ENCODE results near the gene SERINC5. TPM values are rescaled to one million over a fixed set of nuclear protein-coding genes. Genes with fewer than 3 reads are reported as not detected.

SERINC5 gene
- polyA plus RNA-seq, 3 donors, result 5.0 to 35.9 (median 7.3) TPM

DNA sequence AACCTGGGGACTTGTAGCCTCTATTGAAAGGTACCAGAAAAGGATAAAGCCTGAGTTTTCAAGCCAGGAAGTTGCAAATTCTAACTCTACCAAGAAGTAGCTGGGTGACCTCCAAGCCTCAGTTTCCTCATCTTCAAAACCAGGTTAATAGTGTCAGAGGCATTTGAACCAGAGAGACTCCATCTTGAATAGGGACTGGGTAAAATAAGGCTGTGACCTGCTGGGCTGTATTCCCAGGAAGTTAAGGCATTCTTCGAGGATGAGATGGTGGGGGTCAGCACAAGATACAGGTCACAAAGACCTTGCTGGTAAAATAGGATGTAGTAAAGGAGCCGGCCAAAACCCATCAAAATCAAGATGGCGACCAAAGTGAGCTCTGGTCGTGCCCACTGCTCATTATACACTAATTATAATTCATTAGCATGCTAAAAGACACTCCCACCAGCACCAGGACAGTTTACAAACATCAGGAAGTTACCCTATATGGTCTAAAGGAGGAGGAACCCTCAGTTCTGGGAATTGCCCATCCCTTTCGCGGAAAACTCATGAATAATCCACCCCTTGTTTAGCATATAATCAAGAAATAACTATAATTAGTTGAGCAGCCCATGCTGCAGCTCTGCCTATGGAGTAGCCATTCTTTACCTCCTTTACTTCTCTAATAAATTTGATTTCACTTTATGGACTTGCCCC is 3.8 kb upstream of the SERINC5 start:
- Histone ChIP-seq H3K4me3 (replicated peaks in 1 of 3; ENCODE audit: low read depth in 2 of 3, low read length in 3 of 3) (no peak overlapping the region), H4K20me1 (ENCODE audit: insufficient read depth, low read length) (peaks cover 7% of the 10 kb centered on the region), H3K4me2 (replicated peaks; ENCODE audit: extremely low read depth, low read length, poor library complexity, severe bottlenecking) (no peak overlapping the region), H3K27ac (ENCODE audit: low read depth in 1 of 2, low read length in 2 of 2) (no peak overlapping the region), H3K9me3 (replicated peaks in 1 of 2; ENCODE audit: control insufficient read depth in 1 of 2, insufficient read depth in 1 of 2, low read length in 2 of 2) (no peaks in the 10 kb centered on the region), H3K4me1 (ENCODE audit: control insufficient read depth in 1 of 2, insufficient read depth in 2 of 2, low read length in 2 of 2) (peaks cover 32 to 33% of the 10 kb centered on the region in 2 donors), H3K9ac (ENCODE audit: insufficient read depth, low read length, poor library complexity, severe bottlenecking) (no peak overlapping the region), H3K79me2 (ENCODE audit: insufficient read depth, low read length) (peaks cover 16% of the 10 kb centered on the region), H3K27me3 (ENCODE audit: control insufficient read depth in 2 of 2, insufficient read depth in 2 of 2, low read length in 2 of 2) (no peaks in the 10 kb centered on the region), H2AFZ (ENCODE audit: insufficient read depth, low read depth, low read length, poor library complexity, severe bottlenecking) (no peak overlapping the region), H3K36me3 (replicated peaks in 1 of 2; ENCODE audit: control insufficient read depth in 1 of 2, insufficient read depth in 2 of 2, low read length in 2 of 2) (no peaks in the 10 kb centered on the region)
- Mint-ChIP-seq H3K36me3 (peaks cover 0 to 4% of the 10 kb centered on the region in 2 donors), H3K27ac (no peak overlapping the region), H3K4me1 (peaks cover 31% of the 10 kb centered on the region), H3K9me3 (peaks cover 0 to 2% (median 0%) of the 10 kb centered on the region in 7 donors), H3K4me3 (no peak overlapping the region), H3K27me3 (ENCODE audit: low read depth in 3 of 3) (no peaks in the 10 kb centered on the region)
- no CpG with 5 or more reads among the region's 6 CpGs for WGBS (ENCODE audit: insufficient coverage)
- TF ChIP-seq, protein P1, sequence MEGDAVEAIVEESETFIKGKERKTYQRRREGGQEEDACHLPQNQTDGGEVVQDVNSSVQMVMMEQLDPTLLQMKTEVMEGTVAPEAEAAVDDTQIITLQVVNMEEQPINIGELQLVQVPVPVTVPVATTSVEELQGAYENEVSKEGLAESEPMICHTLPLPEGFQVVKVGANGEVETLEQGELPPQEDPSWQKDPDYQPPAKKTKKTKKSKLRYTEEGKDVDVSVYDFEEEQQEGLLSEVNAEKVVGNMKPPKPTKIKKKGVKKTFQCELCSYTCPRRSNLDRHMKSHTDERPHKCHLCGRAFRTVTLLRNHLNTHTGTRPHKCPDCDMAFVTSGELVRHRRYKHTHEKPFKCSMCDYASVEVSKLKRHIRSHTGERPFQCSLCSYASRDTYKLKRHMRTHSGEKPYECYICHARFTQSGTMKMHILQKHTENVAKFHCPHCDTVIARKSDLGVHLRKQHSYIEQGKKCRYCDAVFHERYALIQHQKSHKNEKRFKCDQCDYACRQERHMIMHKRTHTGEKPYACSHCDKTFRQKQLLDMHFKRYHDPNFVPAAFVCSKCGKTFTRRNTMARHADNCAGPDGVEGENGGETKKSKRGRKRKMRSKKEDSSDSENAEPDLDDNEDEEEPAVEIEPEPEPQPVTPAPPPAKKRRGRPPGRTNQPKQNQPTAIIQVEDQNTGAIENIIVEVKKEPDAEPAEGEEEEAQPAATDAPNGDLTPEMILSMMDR (IDR thresholded peaks at IDR 0.05), result no peak
- intact Hi-C loops (cut with micrococcal nuclease), result loop anchor here (5.0 to 10.0 kb wide), 4 partner anchors 75 to 647 kb away; partner anchors contain the start of genes TENT2 (in 1 of the 2) and ZFYVE16 (in 1 of the 2)
- no peak for DNase-seq

GRCh38 chr5:80255431-80255810 is 427 bp downstream of the SERINC5 start:
- H3K9me3 ChIP-seq (replicated peaks in 1 of 2; ENCODE audit: control insufficient read depth in 1 of 2, insufficient read depth in 1 of 2, low read length in 2 of 2), result no peaks in the 10 kb centered on the region
- H3K4me1 ChIP-seq (ENCODE audit: control insufficient read depth in 1 of 2, insufficient read depth in 2 of 2, low read length in 2 of 2), result peaks cover 35 to 54% of the 10 kb centered on the region in 2 donors
- H3K27ac ChIP-seq (ENCODE audit: low read depth in 1 of 2, low read length in 2 of 2), result peak overlapping the region; percentile 29 to 94
- H3K9me3 Mint-ChIP-seq, result peaks cover 0 to 2% (median 0%) of the 10 kb centered on the region in 7 donors
- H3K4me3 Mint-ChIP-seq, result peak overlapping the region; percentile 91 to 97
- H3K27me3 Mint-ChIP-seq (ENCODE audit: low read depth in 3 of 3), result no peaks in the 10 kb centered on the region
- peak overlapping the region; percentile 90 for H3K9ac ChIP-seq (ENCODE audit: insufficient read depth, low read length, poor library complexity, severe bottlenecking)
- peak; percentile 14 to 27 (median 24) for DNase-seq
- no peaks in the 10 kb centered on the region for H3K36me3 ChIP-seq (replicated peaks in 1 of 2; ENCODE audit: control insufficient read depth in 1 of 2, insufficient read depth in 2 of 2, low read length in 2 of 2)
- 0% methylated on average over 33 of the region's 37 CpGs for WGBS (ENCODE audit: insufficient coverage)
- TF ChIP-seq, protein P1 (IDR thresholded peaks at IDR 0.05), result no peak
- peak overlapping the region; percentile 94 for H3K4me2 ChIP-seq (replicated peaks; ENCODE audit: extremely low read depth, low read length, poor library complexity, severe bottlenecking)
- peaks cover 11 to 17% of the 10 kb centered on the region in 2 donors for H3K36me3 Mint-ChIP-seq
- peaks cover 54% of the 10 kb centered on the region for H3K4me1 Mint-ChIP-seq
- peak overlapping the region; percentile 77 for H2AFZ ChIP-seq (ENCODE audit: insufficient read depth, low read depth, low read length, poor library complexity, severe bottlenecking)
- H3K79me2 ChIP-seq (ENCODE audit: insufficient read depth, low read length), result peaks cover 59% of the 10 kb centered on the region
- intact Hi-C loops (cut with micrococcal nuclease), result loop anchor here (5.0 to 10.0 kb wide), 4 partner anchors 71 to 643 kb away; partner anchors contain the start of genes TENT2 (in 1 of the 2) and ZFYVE16 (in 1 of the 2)
- H3K27ac Mint-ChIP-seq, result peak overlapping the region in 5 of 7 donors; percentile 35 to 99 (median 78)
- peak overlapping the region; percentile 76 to 91 (median 90) for H3K4me3 ChIP-seq (replicated peaks in 1 of 3; ENCODE audit: low read depth in 2 of 3, low read length in 3 of 3)
- H3K27me3 ChIP-seq (ENCODE audit: control insufficient read depth in 2 of 2, insufficient read depth in 2 of 2, low read length in 2 of 2), result no peaks in the 10 kb centered on the region
- peaks cover 50% of the 10 kb centered on the region for H4K20me1 ChIP-seq (ENCODE audit: insufficient read depth, low read length)
